Thyroid gland (tissue), 4 donors: ENCODE data around the gene CIRBP.

Source experiments
- POLR2A ChIP-seq, 2 donors: fragments of 450-650 bp; IDR thresholded peaks; one replicate each; pipeline ENCODE4 v1.6.1; 2017; ENCODE audit warnings: antibody characterized with exemption in 2 of 2, mild to moderate bottlenecking in 2 of 2, moderate library complexity in 1 of 2
- TF ChIP-seq, protein P1 (sequence below), 6 experiments: fragments of 200-600 bp in 3 of 6; fragments of 450-650 bp in 3 of 6; sonication (generic) in 3 of 6; IDR thresholded peaks; one replicate each; pipeline ENCODE4 v1.5.1; 2016 to 2019; ENCODE audit warnings: antibody characterized with exemption in 6 of 6, mild to moderate bottlenecking in 2 of 6, inconsistent platforms in 1 of 6, moderate library complexity in 1 of 6

DNA sequence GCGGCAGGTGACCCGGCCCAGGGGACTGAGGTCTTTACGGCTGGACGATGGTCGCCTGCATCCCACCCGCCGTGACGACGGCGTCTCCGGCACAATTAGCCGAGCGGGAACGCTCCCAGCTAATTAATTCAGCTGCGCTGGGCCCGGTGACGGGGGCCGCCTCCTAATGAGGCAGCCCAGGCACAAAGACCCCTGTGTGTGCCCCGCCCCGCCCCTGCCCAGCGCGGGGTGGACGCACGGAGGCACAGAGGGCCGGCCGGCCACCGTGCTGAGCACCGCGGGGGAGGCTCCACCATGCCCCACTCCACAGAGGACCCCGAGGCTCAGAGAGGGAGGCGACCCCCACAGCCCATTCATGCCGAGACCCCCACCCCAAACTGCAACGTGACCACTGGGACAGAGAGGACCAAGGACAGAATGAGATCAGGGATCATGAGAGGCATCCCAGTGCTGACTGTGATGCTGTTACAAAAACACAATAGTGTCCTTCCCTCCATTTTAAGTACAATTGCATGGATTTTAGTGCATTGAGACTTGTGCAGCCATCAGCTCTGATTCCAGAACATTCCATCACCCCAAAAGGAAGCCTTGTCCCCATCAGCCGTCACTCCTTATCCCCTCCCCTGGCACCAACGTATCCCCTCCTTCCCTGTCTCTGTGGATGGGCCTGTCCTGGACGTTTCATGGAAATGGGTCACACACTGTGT, 33.6 kb downstream of the CIRBP start:
- TF ChIP-seq POLR2A (IDR thresholded peaks at IDR 0.05): no peak
- TF ChIP-seq, protein P1, sequence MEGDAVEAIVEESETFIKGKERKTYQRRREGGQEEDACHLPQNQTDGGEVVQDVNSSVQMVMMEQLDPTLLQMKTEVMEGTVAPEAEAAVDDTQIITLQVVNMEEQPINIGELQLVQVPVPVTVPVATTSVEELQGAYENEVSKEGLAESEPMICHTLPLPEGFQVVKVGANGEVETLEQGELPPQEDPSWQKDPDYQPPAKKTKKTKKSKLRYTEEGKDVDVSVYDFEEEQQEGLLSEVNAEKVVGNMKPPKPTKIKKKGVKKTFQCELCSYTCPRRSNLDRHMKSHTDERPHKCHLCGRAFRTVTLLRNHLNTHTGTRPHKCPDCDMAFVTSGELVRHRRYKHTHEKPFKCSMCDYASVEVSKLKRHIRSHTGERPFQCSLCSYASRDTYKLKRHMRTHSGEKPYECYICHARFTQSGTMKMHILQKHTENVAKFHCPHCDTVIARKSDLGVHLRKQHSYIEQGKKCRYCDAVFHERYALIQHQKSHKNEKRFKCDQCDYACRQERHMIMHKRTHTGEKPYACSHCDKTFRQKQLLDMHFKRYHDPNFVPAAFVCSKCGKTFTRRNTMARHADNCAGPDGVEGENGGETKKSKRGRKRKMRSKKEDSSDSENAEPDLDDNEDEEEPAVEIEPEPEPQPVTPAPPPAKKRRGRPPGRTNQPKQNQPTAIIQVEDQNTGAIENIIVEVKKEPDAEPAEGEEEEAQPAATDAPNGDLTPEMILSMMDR (IDR thresholded peaks at IDR 0.05): no peak
